DMS 273 (cell line): Measurements from ENCODE around the gene SSBP2.
A peak's percentile ranks its signal among the peaks of the same experiment; 100 is the strongest.

ENCODE experiments used
- DNase-seq: peaks from one replicate; lab custom pipeline; 2025; ENCODE audit not compliant: unreplicated experiment; lab: John Stamatoyannopoulos, UW

The SSBP2 gene

GRCh38 chr5:81401266-81401665, 349.6 kb downstream of the SSBP2 start:
- no peak for DNase-seq

- DNase-seq: no peak
These were observed 350.5 kb downstream of the SSBP2 start for GRCh38 chr5:81400375-81400774.

DNA sequence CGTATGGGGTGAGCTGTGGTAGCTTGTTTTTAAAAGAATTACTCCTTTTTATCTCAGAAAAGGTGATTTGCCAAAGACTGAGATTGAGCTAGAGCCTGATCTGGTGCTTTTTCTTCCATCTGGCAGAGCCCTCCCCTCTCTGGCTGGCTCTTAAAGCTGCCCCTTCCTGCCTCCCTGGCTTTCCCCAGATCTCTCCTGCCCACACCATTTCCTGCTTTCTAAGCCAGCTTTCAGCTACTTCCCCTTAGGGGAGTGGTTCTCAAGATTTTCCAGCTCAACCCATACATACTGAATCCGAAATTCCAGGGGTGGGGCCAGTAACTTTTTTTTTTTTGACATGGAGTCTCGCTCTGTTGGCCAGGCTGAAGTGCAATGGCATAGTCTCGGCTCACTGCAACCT, 352.2 kb downstream of the SSBP2 start:
- DNase-seq: no peak

GRCh38 chr5:81397176-81397575, 353.7 kb downstream of the SSBP2 start:
- DNase-seq: peak; percentile 62

DNA sequence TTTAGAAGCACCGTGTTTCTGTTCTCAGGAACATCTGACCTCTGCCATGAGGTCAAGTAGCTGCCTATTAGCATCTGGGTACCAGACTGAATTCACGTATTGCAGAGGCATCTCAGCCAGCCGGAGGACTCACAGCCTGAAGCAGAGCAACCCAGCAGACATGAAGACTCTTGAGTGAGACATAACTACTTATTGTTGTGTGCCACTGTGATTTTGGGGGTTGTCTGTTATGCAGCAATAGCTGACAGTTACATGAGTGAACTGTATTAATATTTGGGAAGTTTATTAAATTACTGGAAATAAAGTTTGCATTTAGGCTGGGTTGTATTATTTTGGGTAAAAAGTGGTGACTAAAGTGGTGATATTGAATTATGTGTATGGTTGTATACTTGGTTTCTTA, 355.6 kb downstream of the SSBP2 start:
- no peak for DNase-seq

DNA sequence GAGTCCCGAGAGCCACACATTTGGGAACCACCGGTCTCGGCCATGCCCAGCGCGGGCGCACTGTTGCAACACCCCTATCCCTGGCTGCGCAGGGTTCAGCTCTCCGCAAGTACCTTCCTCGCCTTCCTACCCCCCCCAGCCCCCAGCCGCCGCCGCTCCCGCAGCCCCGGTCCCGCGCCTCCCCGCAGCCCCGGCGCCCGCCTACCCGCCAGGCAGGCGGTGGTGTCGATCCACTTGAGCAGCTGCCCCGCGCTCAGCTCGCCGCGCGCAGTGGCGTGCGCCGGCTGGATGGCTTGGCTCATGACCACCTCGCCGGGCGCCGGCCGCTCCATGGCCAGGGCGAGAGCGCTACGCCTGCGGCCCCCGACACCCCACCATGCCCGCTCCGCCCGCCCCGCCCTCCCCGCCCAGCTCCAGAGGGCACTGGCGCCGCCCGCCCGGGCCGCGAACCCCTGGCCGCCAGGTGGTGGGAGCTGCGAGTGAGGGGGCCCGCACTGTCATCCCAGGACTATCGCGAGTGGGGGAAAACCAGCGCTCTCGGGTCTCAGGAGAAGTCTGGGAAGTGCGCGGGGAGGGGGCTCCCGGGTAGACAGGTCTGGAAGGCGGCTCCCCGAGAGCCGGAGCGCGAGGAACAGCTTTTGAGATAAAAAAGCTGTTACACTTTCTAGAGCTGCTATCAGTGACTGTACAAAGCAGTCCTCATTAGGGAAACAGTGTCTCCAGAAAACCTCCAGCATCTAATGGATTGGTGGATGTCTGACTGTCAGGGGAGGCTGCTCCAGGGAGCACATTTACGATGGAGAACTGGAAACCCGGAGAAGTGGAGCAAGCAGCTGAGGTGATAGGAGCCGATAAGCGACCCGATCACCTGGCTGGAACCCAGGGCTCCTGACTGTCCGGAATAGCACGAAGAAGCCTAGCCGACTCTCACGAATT, 356.8 kb downstream of the SSBP2 start, which contains the start of gene ACOT12:
Gene ACOT12, minus strand, starts transcription at position 352 of the 936 bp plus-strand sequence. Its CDS starts 20 bp downstream, at position 332.
- peak; percentile 63 for DNase-seq

DNA sequence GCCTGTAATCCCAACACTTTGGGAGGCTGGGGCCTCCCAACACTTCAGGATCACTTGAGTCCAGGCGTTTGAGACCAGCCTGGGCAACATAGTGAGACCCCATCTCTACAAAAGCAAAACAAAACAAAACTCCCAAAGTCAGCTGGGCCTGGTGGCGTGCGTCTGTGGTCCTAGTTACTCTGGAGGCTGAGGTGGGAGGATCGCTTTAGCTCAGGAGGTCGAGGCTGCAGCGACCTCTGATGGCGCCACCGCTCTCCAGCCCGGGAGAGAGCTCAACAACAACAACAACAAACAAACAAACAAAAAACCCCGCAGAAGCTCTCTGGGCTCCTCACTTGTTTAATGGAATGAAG, 357.5 kb downstream of the SSBP2 start:
- no peak for DNase-seq

DNA sequence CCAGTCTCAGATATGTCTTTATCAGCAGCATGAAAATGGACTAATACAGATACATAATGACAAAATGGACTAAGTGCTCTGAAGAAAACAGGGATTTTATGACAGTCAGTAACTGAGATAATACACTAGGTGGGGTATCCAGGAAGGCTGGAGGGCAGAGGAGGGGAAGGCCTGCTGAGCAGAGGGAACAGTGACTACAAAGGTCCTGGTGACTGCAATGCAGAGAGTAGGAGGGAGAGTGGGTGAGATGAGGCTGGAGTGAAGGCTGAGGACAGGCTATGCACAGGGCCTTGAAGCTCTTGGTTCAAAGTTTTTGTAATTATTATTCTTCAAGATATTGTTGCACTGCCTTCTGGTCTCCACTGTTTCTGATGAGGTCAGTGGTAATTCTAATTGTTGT, 361.9 kb downstream of the SSBP2 start:
- DNase-seq: no peak

DNA sequence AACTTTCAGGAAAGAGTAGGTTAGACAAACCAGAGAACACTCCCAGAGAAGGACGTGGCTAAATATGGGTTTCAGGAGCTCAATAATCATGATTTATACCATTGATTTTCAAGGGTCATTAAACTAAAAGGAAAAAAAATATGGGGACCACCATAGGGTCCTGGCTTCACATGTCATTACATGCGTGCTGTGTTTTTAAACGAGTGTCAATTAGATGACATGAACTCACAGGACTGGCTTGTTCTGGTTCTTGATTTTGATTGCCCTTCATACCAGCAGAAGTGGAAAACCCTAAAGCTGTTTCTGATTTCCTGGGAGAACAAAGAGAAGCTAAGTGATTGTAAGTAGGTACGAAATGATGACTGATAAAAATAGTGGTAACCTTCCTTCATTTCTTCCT, 362.7 kb downstream of the SSBP2 start:
- no peak for DNase-seq

GRCh38 chr5:81383867-81384266, 367.0 kb downstream of the SSBP2 start:
- no peak for DNase-seq

DNA sequence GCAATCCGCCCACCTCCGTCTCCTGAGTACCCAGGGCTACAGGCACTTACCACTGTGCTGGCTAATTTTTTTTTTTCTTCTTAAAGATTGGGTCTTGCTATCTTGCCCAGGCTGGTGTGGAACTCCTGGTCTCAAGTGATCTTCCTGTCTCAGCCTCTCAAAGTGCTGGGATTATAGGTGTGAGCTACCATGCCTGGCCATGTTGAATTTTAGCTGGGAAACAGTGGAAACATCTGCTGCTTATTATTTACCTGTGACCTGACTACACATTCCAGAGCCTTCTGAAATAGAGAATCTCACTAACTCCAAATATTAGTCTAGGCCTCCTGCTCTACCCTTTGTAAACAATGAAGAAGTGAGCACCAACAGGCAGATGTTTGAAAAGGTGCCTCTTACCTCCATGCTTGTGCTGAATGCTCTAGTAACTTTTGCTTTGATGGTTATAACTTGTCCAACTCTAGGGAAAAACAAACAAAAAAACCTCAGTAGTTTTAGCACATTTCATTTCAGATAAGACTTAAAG, 379.5 kb downstream of the SSBP2 start:
- no peak for DNase-seq

DNA sequence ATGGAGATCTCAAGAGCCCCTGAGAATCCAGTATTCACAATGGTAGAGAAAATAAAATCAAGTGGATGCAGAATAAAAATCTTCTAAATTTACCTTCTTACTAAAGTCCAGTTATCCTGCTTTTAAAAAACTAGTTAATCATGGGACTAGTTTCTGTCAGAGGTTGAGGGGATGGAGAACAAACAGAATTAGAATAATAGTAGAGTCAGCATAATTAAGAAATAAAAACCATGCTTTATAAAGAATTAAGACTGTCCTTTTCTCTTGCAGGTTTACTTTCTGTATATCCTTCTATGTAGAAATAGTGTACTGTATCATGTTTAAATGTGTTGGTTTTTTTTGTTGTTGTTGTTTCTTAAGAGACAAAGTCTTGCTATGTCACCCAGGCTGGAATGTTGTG, 380.0 kb downstream of the SSBP2 start:
- DNase-seq: no peak

- DNase-seq: no peak
These were observed 385.4 kb downstream of the SSBP2 start for GRCh38 chr5:81365541-81365940.

DNA sequence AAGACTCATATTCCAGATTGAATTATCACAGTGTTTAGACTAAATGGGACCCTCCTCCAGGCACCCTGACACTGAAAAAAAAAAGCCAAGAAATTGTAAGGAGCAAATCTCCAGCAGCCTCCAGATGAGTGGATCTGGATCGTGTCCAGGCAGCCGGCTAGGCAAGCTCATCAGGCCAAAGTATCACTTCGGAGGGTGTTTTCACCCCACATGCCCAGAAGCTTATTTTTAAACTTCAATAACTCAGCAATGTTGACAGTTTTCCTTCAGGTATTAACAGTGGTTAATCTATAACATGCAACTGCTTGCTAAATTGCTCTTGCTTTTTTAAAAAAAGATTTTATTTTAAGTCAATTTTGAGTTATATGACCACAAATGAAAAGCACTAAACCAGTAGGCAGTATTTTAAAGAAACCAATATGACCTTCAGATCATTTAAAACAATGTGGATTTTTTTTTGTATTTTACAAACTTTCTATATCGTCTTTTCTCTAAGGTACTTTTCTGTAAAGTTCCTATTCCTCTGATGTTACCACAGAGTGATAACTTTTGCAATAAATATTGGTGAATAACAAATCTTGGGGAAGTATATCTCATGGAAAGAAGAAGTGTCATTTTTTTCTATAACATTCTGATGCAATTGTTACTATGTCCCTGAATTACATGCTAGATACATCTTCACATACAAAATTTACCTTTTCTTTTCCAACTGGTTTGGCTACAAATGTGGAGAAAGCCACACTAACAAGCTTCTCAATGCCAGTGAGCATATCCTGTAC, 387.6 kb downstream of the SSBP2 start:
- DNase-seq: peak; percentile 16
